NCI-H2107 (cell line): ENCODE data around the gene VTI1A.
"Not testable (repeated sequence)": the region's sequence is repeated elsewhere in the genome, so short reads cannot be mapped to it uniquely, and the experiment has no call there.

Experiments
- DNase-seq: peaks from one replicate; lab custom pipeline; 2025; lab: John Stamatoyannopoulos, UW

VTI1A gene

DNA sequence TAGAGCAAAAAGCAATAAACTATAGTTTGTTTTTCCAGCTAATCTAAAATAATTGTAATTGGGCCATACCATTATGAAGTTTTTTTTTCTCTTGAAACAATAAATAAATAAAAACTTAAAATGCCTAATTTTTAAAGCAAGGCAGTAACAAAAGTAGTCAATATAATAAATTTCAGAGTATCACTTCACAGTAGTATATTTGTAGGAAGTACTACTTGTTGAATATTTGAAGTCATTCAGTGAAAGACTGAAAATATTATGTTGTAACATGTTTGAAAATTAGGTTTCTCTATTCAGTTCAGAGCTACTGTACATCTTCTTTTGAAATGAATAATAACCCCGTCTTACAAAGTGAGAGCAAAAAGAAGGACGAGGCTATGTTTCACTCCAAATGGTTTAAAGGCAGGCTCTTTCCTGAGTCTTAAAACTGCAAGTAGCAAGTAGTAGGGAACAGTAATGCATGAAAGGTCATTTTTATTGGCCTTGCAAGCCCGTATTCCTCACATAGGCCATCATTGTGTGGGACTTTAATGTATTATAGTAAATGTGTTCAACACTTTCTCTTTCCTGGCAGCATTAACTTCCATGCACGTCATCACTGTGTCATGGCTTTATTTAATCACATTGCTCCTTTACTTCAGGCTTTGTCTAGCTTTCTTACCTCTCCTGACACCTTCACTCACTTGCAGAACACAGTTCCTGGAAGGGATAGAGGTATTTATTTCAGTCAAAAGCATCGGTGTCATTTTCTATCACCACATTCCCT, 141.4 kb downstream of the VTI1A start:
- no peak for DNase-seq

GRCh38 chr10:112589081-112589480, 142.1 kb downstream of the VTI1A start:
- no peak for DNase-seq

GRCh38 chr10:112590786-112591185, 143.8 kb downstream of the VTI1A start:
- not testable (repeated sequence) for DNase-seq

- no peak for DNase-seq
These were observed 146.0 kb downstream of the VTI1A start for GRCh38 chr10:112593023-112593422.

DNA sequence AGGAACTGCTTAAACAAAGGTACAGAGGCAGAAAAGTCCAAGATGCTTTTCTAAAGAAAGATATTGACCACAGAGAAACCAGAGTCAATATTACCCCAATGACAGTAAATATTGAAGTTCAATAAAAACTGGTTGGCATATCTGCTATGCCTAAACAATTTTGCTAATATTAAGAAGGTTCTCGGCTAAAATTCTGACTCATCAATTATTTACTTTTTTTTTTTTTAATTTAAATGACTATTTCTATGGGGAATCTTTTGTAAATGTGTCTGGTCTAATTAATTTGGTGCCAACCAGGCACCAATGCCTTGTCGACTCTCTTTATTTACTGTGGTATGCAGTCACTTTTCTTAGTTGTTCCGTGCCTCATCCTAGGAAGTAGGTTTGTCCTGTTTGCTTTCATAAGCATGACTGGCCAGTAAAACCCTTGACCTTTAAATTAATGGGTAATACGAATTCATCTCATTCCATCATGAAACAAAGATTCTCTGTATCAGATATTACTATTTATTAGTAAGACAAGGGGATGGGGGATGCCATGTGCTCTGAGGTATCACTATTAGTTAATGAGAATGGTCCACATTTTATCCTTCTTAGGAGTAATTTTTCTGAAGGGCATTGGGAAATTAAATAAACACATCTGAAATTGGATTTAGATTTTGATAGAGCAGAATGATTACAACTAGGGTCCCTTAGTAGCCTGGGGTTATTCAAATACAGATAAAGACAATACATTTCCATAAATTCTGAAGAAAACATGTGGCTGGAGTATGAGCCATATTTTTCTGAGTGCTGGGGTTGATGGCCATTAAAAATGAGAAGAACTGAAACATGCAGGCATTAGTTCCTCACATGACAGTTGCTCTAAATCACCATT, 154.4 kb downstream of the VTI1A start:
- no peak for DNase-seq

DNA sequence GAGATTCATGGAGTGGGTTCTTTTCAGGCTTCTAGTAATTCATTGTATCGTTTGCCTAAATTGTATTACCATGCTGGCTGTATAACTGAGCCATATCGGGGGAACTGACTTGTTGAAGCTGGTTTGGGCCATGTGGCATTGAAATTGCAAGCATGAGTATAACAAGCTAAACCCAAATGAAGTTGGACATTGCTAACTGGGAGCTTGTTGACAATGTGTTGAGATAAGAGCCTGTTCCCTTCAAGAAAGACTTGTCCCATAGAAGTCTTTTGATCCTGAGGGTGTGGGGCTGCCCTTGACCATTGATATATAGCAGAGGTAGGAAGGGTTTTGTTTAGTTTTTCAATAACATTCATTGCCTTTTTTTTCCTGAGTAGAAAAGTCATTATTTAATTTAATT, 156.0 kb downstream of the VTI1A start:
- no peak for DNase-seq

DNA sequence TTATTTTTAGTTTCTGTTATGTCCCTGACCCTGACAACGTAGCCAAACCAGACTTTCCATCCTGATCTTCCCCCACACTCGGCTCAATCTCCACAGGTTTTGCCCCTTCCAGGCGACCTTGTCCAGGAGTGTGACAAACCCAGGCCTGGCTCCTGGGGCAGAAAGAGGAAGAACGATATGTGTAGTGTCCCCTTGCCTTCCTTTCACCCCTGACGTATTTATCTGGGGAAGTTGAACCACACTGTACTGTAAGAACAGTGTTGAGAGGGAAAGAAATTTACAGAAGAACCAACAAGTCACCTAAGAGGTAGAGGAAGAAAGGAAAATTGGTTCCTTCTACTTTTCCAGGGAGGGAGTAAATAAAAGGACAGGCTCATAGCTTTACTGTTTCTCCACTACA, 158.0 kb downstream of the VTI1A start:
- DNase-seq = no peak

DNA sequence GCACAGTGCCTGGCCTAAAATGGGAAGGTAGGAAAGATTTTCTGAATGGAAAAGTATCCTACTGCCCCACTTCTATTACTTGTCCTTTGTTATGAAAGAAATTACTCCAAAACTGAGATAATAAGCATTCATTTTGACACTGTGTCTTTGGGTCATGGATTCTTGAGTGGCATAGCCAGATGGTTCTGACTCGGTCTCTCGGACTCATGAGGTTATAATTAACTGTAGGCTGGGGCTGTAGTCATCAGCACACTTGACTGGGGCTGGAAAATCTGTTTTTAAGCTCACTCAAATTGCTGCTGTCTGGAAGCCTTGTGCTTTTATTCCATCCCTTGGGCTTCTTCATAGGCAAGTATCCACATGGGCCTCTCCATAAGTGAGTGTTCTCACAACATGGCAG, 160.5 kb downstream of the VTI1A start:
- DNase-seq = no peak

- no peak for DNase-seq
These were observed 166.6 kb downstream of the VTI1A start for GRCh38 chr10:112613620-112614019.

GRCh38 chr10:112614072-112614471, 167.1 kb downstream of the VTI1A start:
- no peak for DNase-seq

DNA sequence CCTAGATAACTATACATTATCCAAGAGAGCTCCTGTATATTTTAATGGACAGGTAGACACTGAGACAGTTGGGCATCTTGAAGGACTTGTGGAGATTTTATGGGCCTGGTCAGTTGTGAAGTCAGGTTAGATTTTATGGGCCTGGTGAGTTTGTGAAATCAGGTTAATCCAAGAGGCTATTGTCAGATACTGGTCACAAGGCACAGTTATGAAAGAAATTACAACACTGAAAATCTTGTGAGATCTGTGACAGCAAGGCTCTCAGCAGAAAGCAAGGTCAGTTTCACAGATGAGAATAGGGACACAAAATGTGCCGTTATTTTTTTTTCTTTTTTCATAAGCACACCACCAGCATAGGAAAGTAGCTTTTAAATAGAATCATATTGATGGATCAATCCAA, 167.6 kb downstream of the VTI1A start:
- DNase-seq = no peak

- no peak for DNase-seq
These were observed 168.3 kb downstream of the VTI1A start for GRCh38 chr10:112615269-112615668.

GRCh38 chr10:112616647-112617046, 169.6 kb downstream of the VTI1A start:
- DNase-seq = no peak

DNA sequence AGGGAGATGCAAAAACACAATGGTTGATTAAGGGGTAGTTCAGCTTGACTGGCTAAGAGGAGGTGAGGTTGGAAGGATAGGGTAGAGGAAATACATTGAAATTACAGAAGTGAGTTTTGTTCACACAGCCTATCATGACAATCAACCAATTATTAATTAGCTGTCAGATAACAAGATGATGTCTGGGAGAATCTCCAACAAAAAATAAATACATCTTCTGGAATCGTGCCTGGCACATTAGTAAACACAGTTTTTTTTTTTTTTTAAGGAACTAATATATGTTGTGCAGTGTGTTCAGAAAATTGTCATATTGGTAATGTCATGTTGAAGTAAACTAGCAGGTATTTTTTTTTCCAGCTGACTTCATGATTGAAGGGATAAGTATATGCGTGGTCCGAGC, 171.8 kb downstream of the VTI1A start:
- no peak for DNase-seq

- no peak for DNase-seq
These were observed 172.5 kb downstream of the VTI1A start for GRCh38 chr10:112619556-112619955.

DNA sequence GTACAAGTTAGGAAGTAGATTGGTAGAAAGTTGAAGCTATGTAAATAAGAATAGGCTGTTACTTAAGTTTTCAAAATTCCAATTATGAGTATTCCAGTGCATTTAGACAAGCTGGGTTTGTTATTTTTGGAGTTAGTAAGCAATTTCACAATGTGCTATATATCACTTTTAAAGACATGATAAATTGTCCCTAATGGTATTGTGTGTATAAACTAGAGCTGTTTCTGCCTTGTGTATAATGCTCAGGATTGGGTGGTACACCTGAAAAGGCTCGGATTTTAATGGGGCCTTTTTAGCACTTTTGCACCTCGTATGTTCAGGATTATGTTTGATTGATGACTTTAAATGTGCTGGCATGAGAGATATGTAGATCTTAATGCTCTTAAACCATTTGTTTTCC, 175.8 kb downstream of the VTI1A start:
- DNase-seq = no peak

DNA sequence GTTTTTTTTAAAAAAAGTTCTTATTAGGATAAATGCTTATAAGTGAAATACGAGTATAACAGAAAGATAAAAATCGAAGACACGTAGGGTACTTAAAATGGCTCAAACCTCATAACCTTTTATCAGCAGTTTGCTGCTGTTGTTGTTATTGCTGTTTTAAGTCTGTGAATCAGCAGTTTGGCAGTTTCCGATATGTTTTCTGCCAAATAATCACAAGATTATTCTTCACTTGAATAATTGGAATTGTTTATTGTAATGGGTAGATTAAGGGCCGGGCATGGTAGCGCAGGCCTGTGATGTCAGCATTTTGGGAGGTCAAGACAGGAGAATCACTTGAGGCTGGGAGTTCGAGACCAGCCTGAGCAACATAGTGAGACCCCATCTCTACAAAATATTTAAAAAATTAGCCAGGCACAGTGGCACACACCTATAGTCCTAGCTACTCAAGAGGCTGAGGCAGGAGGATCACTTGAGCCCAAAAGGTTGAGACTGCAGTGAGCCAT, 177.6 kb downstream of the VTI1A start:
- no peak for DNase-seq

GRCh38 chr10:112628951-112629609, 182.1 kb downstream of the VTI1A start:
- no peak for DNase-seq

GRCh38 chr10:112631501-112632400, 184.7 kb downstream of the VTI1A start:
- no peak for DNase-seq

GRCh38 chr10:112634096-112634830, 187.2 kb downstream of the VTI1A start:
- DNase-seq = no peak

DNA sequence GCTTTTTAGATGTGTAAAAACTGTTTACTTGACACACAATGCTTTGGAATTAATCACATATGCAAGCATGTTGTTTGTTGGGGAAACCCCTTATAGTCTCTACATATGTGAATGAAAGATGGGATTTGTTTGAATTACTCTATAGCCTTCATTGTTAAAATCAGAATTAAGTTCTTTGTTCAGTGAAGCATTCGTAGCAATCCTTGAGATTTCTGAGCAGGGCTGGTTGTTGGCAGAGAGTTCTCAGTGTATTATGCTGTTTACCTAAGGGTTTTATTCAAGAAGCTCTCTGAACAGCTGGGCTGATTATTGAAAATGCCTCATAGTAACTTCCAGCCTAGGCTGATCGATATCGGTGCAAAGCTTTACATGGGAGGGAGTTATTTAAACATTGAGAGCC, 190.9 kb downstream of the VTI1A start:
- DNase-seq = no peak
